22Rv1 (cell line): ENCODE results near the gene SLC9C2.

Source experiments
- CTCF ChIP-seq: fragments of 450-650 bp; IDR thresholded peaks from 2 replicates; pipeline ENCODE4 v1.5.1; 2017; ENCODE audit warnings: mild to moderate bottlenecking
- ZFX ChIP-seq: fragments of 450-650 bp; IDR thresholded peaks from 2 replicates; pipeline ENCODE4 v1.6.1; 2017; ENCODE audit warnings: antibody characterized with exemption, borderline replicate concordance

DNA sequence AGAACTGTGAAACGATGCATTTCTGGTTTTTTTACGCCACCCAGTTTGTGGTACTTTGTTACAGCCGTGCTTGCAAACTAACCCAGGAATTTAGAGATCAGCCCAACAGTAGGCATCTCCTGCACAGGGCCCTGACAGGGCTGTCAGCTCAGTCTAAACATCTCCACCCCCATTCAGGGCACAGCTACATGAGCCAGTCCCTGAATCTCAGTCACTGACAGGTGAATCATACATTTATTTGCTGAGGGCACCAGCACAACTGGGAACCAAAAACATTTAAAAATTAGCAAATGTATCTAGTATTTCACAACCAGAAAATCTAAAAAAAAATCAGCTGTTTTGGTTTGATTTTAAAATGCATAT lies 95.0 kb downstream of the SLC9C2 start:
- no peak for TF ChIP-seq CTCF
- no peak for TF ChIP-seq ZFX
